ENCODE results near the gene MORF4L1. TPM values are rescaled to one million over a fixed set of nuclear protein-coding genes. Genes with fewer than 3 reads are reported as not detected.

The MORF4L1 gene, protein sequence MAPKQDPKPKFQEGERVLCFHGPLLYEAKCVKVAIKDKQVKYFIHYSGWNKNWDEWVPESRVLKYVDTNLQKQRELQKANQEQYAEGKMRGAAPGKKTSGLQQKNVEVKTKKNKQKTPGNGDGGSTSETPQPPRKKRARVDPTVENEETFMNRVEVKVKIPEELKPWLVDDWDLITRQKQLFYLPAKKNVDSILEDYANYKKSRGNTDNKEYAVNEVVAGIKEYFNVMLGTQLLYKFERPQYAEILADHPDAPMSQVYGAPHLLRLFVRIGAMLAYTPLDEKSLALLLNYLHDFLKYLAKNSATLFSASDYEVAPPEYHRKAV
- total RNA-seq: 100 to 1,000 TPM; 457 to 505 TPM
- 438 TPM for polyA plus RNA-seq (2013, experiment 1 of 2)
- polyA plus RNA-seq (2013, experiment 2 of 2): 420 TPM
- long read RNA-seq, experiment 1, transcript MORF4L1-203 (12 exons, 1,880 nt): major isoform, 96 of 190 reads
- long read RNA-seq, experiment 1, partial matches to known transcripts: 70 of 190 reads
- long read RNA-seq, experiment 1, other reads (novel, unspliced or antisense): 23 of 190 reads
- long read RNA-seq, experiment 2, transcript MORF4L1-201 (13 exons, 2,359 nt): minor isoform, 31 of 1,172 reads
- long read RNA-seq, experiment 2, transcript MORF4L1-203 (12 exons, 1,880 nt): major isoform, 1,074 of 1,172 reads
- long read RNA-seq, experiment 2, partial matches to known transcripts: 27 of 1,172 reads
- long read RNA-seq, experiment 2, other reads (novel, unspliced or antisense): 39 of 1,172 reads
- long read RNA-seq, experiment 3, transcript MORF4L1-215 (12 exons, 1,468 nt): minor isoform, 5 of 1,078 reads
- long read RNA-seq, experiment 3, transcript MORF4L1-201 (13 exons, 2,359 nt): minor isoform, 17 of 1,078 reads
- long read RNA-seq, experiment 3, transcript MORF4L1-203 (12 exons, 1,880 nt): major isoform, 966 of 1,078 reads
- long read RNA-seq, experiment 3, partial matches to known transcripts: 45 of 1,078 reads
- long read RNA-seq, experiment 3, other reads (novel, unspliced or antisense): 44 of 1,078 reads
- long read RNA-seq, experiment 4, transcript MORF4L1-203 (12 exons, 1,880 nt): major isoform, 1,615 of 2,455 reads
- long read RNA-seq, experiment 4, transcript MORF4L1-201 (13 exons, 2,359 nt): minor isoform, 26 of 2,455 reads
- long read RNA-seq, experiment 4, partial matches to known transcripts: 756 of 2,455 reads
- long read RNA-seq, experiment 4, other reads (novel, unspliced or antisense): 53 of 2,455 reads

DNA sequence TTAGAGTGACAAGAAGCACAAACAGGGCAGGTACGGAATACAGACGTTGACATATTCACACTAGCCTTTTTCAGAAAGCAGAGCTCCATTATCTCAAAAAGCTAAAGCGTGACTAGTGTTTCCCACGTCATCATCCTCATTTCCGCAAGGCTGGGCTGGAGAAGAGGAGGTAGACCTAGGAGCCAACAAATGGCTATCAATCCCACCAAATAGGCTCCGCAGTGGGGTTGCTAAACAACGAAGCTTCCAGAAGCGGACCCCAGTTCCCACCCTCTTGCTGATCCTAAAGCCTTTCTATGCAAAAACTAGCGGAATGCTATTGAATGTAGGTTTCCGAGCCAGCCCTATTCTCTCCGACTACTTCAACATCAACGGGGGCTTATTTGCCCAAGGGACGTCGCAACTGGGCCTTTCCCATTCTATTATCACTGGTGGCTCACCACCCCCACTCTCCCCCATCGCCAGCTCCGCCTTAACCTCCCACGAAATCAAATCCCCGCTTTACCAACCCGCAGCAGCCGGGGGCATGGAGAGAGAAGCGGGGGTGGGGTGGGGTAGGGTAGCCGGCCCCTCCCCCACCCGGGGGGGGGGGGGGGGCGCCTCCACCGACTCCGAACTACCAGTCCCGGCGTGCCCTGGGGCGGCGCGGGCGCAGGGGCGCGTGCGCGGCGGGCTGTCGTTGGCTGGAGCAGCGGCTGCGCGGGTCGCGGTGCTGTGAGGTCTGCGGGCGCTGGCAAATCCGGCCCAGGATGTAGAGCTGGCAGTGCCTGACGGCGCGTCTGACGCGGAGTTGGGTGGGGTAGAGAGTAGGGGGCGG, at the start of gene MORF4L1:
Gene MORF4L1 (plus strand): TSS at position 736 of the 817 bp plus-strand sequence. CDS start 128 bp downstream, outside the sequence.
- H3K27me3 Mint-ChIP-seq (ENCODE audit: insufficient read depth): no peaks in the 10 kb centered on the region
- peak; percentile 99 for DNase-seq
- H3K36me3 Mint-ChIP-seq (ENCODE audit: low read depth): peaks cover 6% of the 10 kb centered on the region
- H3K4me3 ChIP-seq (ENCODE audit: low read length): peak within 1 kb of the TSS; percentile 89
- WGBS, 2 experiments (ENCODE audit: insufficient coverage in 1 of 2, insufficient read length in 1 of 2): 4 to 11% methylated on average over 18 to 42 of the region's 52 CpGs
- no peaks in the 10 kb centered on the region for H3K27me3 ChIP-seq (ENCODE audit: control insufficient read depth, insufficient read depth, low read length, poor library complexity, severe bottlenecking)
- TF ChIP-seq, protein P1, sequence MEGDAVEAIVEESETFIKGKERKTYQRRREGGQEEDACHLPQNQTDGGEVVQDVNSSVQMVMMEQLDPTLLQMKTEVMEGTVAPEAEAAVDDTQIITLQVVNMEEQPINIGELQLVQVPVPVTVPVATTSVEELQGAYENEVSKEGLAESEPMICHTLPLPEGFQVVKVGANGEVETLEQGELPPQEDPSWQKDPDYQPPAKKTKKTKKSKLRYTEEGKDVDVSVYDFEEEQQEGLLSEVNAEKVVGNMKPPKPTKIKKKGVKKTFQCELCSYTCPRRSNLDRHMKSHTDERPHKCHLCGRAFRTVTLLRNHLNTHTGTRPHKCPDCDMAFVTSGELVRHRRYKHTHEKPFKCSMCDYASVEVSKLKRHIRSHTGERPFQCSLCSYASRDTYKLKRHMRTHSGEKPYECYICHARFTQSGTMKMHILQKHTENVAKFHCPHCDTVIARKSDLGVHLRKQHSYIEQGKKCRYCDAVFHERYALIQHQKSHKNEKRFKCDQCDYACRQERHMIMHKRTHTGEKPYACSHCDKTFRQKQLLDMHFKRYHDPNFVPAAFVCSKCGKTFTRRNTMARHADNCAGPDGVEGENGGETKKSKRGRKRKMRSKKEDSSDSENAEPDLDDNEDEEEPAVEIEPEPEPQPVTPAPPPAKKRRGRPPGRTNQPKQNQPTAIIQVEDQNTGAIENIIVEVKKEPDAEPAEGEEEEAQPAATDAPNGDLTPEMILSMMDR (conservative IDR thresholded peaks at IDR 0.05): no peak
- peak within 1 kb of the TSS; percentile 100 for H3K27ac ChIP-seq (ENCODE audit: low read depth, low read length)
- H3K4me1 Mint-ChIP-seq: peaks cover 25% of the 10 kb centered on the region
- peak within 1 kb of the TSS; percentile 100 for H3K27ac Mint-ChIP-seq
- H3K4me3 Mint-ChIP-seq: peak within 1 kb of the TSS; percentile 100
- H3K4me1 ChIP-seq (ENCODE audit: control insufficient read depth, insufficient read depth, low read length): peaks cover 6% of the 10 kb centered on the region
- no peaks in the 10 kb centered on the region for H3K9me3 ChIP-seq (ENCODE audit: control insufficient read depth, low read length)
- peak within 1 kb of the TSS; percentile 100 for H3K9ac ChIP-seq (ENCODE audit: extremely low read depth, low read length, poor library complexity, severe bottlenecking)
- peaks cover 1% of the 10 kb centered on the region for H3K36me3 ChIP-seq (ENCODE audit: control insufficient read depth, insufficient read depth, low read length)
- no peaks in the 10 kb centered on the region for H3K9me3 Mint-ChIP-seq

DNA sequence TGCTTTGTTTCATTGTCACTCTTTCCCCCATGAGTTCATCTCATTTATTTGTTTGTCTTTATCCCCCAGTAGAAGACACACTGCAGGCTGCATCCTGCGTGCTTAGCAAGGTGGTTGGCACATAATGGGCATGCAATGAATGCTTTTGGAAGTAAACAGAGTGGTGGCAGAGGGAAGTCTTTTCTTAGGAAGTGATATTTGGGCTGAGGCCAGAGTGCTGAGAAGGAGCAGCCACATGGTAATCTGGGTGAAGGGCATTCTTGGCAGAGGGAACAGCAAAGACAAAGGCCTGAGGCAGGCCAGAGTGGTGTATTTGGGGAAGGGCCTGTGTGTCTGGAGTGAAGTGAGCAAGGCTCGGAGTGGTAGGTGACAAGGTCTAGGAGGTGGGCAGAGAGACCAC, 43.8 kb upstream of the MORF4L1 start:
- H3K36me3 ChIP-seq (ENCODE audit: control insufficient read depth, insufficient read depth, low read length): no peaks in the 10 kb centered on the region
- H3K4me1 Mint-ChIP-seq: peaks cover 3% of the 10 kb centered on the region
- H3K27ac ChIP-seq (ENCODE audit: low read depth, low read length): no peak overlapping the region
- H3K27me3 Mint-ChIP-seq (ENCODE audit: insufficient read depth): peaks cover 2% of the 10 kb centered on the region
- 99 to 100% methylated on average over 1 to 2 of the region's 2 CpGs for WGBS, 2 experiments (ENCODE audit: insufficient coverage in 1 of 2, insufficient read length in 1 of 2)
- no peak overlapping the region for H3K9ac ChIP-seq (ENCODE audit: extremely low read depth, low read length, poor library complexity, severe bottlenecking)
- H3K36me3 Mint-ChIP-seq (ENCODE audit: low read depth): no peaks in the 10 kb centered on the region
- no peak overlapping the region for H3K4me3 ChIP-seq (ENCODE audit: low read length)
- no peaks in the 10 kb centered on the region for H3K27me3 ChIP-seq (ENCODE audit: control insufficient read depth, insufficient read depth, low read length, poor library complexity, severe bottlenecking)
- no peak overlapping the region for H3K27ac Mint-ChIP-seq
- no peak for DNase-seq
- H3K4me1 ChIP-seq (ENCODE audit: control insufficient read depth, insufficient read depth, low read length): no peaks in the 10 kb centered on the region
- H3K9me3 Mint-ChIP-seq: no peaks in the 10 kb centered on the region
- no peaks in the 10 kb centered on the region for H3K9me3 ChIP-seq (ENCODE audit: control insufficient read depth, low read length)
- H3K4me3 Mint-ChIP-seq: no peak overlapping the region
- TF ChIP-seq, protein P1 (conservative IDR thresholded peaks at IDR 0.05): no peak

Data from endodermal cell (in vitro differentiated cells).